ENCODE results near the gene POTEB.
"Not testable (repeated sequence)": the region's sequence is repeated elsewhere in the genome, so short reads cannot be mapped to it uniquely, and the experiment has no call there.

POTEB gene

GRCh38 chr15:21877635-21878034 lies at the start of gene POTEB:
POTEB (minus strand) TSS chr15:21877735; CDS start chr15:21877246, 489 bp downstream.
- DNase-seq (ENCODE audit: low read depth, low spot score); H3K4me3 ChIP-seq (ENCODE audit: low read depth, low read length); in situ Hi-C loops (cut with HindIII; ENCODE audit: low sequenced_read_pairs): not testable (repeated sequence)

GRCh38 chr15:21890955-21891354 lies 13.4 kb upstream of the POTEB start:
- H3K4me3 ChIP-seq (ENCODE audit: low read depth, low read length); in situ Hi-C loops (cut with HindIII; ENCODE audit: low sequenced_read_pairs): not testable (repeated sequence)

GRCh38 chr15:21889542-21889941 lies 12.0 kb upstream of the POTEB start:
- DNase-seq (ENCODE audit: low read depth, low spot score); H3K4me3 ChIP-seq (ENCODE audit: low read depth, low read length); in situ Hi-C loops (cut with HindIII; ENCODE audit: low sequenced_read_pairs): not testable (repeated sequence)

More at GRCh38 chr15:21890955-21891354, 13.4 kb upstream of the POTEB start:
- not testable (repeated sequence) for DNase-seq (ENCODE audit: low read depth, low spot score)

- H3K4me3 ChIP-seq (ENCODE audit: low read depth, low read length); DNase-seq (ENCODE audit: low read depth, low spot score); in situ Hi-C loops (cut with HindIII; ENCODE audit: low sequenced_read_pairs): not testable (repeated sequence)
These were observed 38.7 kb downstream of the POTEB start for GRCh38 chr15:21838831-21839230.
